ENCODE measurements around the gene ASS1.
"Not testable (repeated sequence)": the region's sequence is repeated elsewhere in the genome, so short reads cannot be mapped to it uniquely, and the experiment has no call there.

ASS1 gene

DNA sequence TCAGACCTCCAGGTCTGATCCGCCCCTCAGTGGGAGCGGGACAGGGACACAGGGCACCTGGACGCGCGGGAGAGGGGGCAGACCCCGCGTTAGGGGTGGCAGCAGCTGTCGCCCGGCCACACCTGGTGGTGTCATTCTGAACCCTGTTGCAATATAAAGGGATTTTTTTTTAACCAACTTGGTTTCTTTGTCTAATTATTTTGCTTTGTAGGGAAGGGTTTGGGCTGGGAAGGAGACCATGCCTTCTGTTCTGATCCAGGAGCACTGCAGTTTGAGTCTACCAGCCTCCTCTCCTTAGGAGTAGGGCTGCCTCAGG, 10.9 kb upstream of the ASS1 start:
- DNase-seq (ENCODE audit: low read depth), result no peak
- TF ChIP-seq CTCF (conservative IDR thresholded peaks at IDR 0.05; ENCODE audit: low read depth, low read length), result no peak

DNA sequence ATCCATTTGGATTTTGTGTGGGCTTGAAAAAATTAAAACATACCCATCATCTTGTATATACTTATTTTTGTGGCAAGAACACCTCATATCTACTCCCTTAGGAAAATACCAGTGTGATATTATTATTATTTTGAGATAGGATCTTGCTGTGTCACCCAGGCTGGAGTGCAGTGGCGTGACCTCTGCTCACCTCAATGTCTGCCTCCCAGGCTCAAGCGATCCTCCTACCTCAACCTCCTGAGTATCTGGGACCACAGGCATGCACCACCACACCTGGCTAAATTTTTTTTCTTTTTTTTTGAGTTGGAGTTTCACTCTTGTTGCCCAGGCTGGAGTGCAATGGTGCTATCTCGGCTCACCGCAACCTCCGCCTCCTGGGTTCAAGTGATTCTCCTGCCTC, 10.1 kb upstream of the ASS1 start:
- not testable (repeated sequence) for DNase-seq (ENCODE audit: low read depth); H3K4me3 ChIP-seq (ENCODE audit: low read depth, low read length)

More for the DNA sequence above, 10.9 kb upstream of the ASS1 start:
- no peak overlapping the region for H3K4me3 ChIP-seq (ENCODE audit: low read depth, low read length)

GRCh38 chr9:130437011-130437789, 7.6 kb upstream of the ASS1 start:
- no peak overlapping the region for H3K4me3 ChIP-seq (ENCODE audit: low read depth, low read length)
- DNase-seq (ENCODE audit: low read depth), result no peak
- TF ChIP-seq CTCF (conservative IDR thresholded peaks at IDR 0.05; ENCODE audit: low read depth, low read length), result no peak

DNA sequence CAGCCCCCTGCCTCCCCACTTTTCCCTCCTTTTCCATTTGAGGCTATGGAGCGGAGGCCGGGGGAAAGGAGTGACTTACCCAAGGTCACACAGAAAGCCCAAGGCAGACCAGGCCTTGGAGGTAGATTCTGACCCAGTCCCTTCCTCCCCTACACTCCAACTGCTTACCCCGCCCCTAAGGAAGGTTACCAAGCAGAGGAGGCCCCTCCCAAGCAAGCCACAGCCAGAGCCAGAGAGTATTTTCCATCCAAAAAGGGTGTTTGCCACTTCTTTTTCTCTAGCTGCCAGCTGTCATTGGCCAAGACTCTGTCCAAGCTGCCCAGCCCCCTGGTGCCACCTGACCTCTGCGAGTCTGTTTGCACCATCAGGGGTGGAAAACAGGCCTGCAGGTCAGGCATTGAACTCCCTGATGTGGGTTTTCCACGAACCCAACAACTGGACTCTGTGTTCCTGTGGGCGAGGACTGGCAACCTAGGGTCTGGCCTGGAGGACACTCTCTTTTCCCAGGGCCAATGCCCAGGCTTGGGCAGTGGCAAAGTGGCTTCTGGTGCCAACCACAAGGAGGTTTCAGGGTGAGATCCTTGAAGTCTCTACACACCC, 6.3 kb upstream of the ASS1 start:
- no peak overlapping the region for H3K4me3 ChIP-seq (ENCODE audit: low read depth, low read length)
- no peak for DNase-seq (ENCODE audit: low read depth)
- no peak for TF ChIP-seq CTCF (conservative IDR thresholded peaks at IDR 0.05; ENCODE audit: low read depth, low read length)

GRCh38 chr9:130441031-130441430, 3.7 kb upstream of the ASS1 start:
- TF ChIP-seq CTCF (conservative IDR thresholded peaks at IDR 0.05; ENCODE audit: low read depth, low read length), result no peak
- no peak overlapping the region for H3K4me3 ChIP-seq (ENCODE audit: low read depth, low read length)
- no peak for DNase-seq (ENCODE audit: low read depth)

GRCh38 chr9:130442746-130443455, 1.9 kb upstream of the ASS1 start:
- H3K4me3 ChIP-seq (ENCODE audit: low read depth, low read length), result no peak overlapping the region
- TF ChIP-seq CTCF (conservative IDR thresholded peaks at IDR 0.05; ENCODE audit: low read depth, low read length), result no peak
- DNase-seq (ENCODE audit: low read depth), result no peak

- H3K4me3 ChIP-seq (ENCODE audit: low read depth, low read length), result no peak overlapping the region
- no peak for DNase-seq (ENCODE audit: low read depth)
- no peak for TF ChIP-seq CTCF (conservative IDR thresholded peaks at IDR 0.05; ENCODE audit: low read depth, low read length)
Observed at GRCh38 chr9:130443456-130443801, 1.3 kb upstream of the ASS1 start.

Data from choroid plexus epithelial cell (primary cell).